Erythroblast (primary cell): Measurements from ENCODE around the gene AVPI1.

ENCODE experiments used
- GATA1 ChIP-seq: IDR thresholded peaks from 2 replicates; pipeline ENCODE4 v1.6.1; 2011; ENCODE audit warnings: low read depth, mild to moderate bottlenecking, control low read depth, low read length, moderate library complexity
- POLR2A ChIP-seq: IDR thresholded peaks from 2 replicates; pipeline ENCODE4 v1.6.1; 2011; ENCODE audit warnings: mild to moderate bottlenecking, low read length

DNA sequence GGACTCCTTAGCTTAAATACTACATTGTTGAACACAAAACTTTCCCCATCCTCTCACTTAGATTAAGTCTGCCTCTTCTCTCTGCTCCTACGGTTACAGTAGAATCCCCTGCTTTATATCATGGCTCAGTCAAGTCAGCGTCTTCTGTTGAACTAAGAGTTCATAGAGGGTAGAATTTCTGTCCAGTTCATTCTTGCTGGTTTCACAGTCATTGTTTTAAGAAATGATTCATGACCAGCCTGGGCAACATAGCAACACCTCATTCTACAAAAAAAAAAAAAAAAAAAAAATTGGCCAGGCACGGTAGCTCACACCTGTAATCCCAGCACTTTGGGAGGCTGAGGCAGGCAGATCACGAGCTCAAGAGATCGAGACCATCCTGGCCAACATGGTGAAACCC is 46.2 kb upstream of the AVPI1 start:
- no peak for TF ChIP-seq POLR2A
- TF ChIP-seq GATA1: no peak
